HG03135 (cell line): ENCODE data around the gene G2E3.
"Not testable (repeated sequence)": the region's sequence is repeated elsewhere in the genome, so short reads cannot be mapped to it uniquely, and the experiment has no call there.

ENCODE experiments used
- ATAC-seq: cut with Tn5 transposase; IDR thresholded peaks from one replicate; pipeline ENCODE4 v1.9.1; 2021; ENCODE audit warnings: mild to moderate bottlenecking, moderate library complexity; ENCODE audit not compliant: unreplicated experiment

Gene G2E3

DNA sequence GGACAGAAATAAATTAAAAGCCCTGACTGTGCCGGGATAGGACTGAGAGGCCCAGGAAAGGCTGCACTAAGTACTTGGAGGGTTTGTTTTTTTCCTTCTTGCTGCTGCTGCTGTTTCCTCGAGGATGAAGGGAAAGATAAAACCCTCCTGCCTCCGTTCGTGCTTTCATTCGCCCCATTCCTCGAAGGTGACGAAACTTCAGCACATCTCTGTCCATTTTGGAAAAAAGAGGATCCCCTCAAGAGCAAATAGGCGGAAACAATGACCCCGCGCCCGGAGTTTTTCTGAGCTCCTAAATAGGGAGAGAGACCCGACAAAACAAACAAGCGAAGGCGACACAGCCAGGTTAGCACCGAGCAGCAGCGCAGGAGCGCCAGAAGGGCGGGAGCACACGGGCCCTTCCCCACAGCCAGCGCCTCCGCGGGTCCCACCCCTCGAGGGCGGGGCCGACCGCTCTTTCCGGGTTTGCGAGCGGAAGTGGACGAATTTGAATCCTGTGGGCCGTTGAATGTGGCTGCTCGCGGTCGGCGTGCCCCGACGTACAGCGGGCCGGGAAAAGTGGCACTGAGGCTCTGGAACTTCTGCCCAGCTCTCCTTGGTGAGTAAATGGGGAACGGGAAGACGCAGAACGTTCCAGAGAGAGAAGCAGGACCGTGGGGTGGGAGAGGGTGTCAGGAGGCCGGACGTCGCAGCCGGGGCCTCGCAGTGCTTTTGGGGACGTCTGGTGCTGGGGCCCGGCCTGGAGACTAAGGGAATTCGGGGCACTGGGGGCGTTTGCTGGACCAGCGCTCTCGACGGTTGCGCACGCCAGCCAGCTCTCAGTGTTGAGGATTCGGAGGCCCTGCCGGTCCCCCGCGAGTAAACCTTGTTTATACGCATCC lies at the start of gene G2E3:
TSS of gene G2E3 (plus strand) at position 484 of the 881 bp plus-strand sequence. CDS start 21,922 bp downstream, outside the sequence.
- peak; percentile 99 for ATAC-seq

- no peak for ATAC-seq
Observed at GRCh38 chr14:30517737-30518136, 41.2 kb upstream of the G2E3 start.

DNA sequence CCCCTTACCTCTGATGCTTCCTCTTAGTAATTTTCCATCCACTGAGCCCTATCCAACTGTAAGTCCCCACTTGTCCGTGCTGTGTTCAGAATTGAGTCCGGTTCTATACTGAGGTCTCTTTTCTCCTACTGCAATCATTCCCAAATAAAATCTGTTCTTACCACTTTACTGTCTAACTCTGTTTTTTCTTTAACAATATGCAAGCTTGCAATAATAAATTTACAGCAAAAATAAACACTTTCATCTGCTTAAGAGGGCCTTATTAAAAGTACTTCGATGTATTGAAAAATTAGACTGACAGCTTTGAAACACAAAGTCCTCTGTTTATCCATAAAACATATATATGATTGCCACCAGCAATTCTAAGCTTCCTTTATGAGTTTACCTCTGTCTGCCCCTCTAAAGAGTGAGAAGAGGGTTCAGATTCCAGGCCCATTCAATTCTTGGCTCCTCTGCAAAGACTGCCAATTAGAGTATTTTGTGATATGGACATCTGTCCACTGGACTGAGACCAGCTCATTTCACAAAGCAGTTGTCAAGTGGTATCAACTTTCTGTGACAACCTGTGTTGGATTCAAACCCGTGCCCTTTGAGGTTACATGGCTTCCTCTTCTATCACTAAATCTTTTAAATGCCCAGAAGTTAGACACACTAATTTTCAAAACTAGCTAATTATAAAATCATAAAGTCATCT lies 39.9 kb upstream of the G2E3 start:
- no peak for ATAC-seq

GRCh38 chr14:30519961-30520360 lies 39.0 kb upstream of the G2E3 start:
- ATAC-seq, result no peak

DNA sequence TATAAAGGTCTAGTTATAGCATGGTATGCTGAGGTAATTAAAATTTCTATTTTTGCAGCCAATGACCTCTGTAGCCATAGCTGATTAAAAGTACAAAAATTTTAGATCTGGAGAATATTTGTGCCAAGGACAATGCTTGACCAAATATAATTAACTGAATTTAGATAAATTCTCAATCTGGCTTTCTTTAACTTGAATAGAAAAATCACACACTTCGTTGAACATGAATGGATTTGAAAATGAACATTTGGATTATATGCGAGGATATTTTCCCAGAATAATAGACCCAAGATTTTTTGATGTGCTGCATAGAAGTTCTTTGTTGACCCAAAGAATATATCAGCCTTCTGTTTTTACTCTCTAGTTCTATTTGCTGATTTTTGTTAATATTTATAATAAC lies 38.4 kb upstream of the G2E3 start:
- no peak for ATAC-seq

DNA sequence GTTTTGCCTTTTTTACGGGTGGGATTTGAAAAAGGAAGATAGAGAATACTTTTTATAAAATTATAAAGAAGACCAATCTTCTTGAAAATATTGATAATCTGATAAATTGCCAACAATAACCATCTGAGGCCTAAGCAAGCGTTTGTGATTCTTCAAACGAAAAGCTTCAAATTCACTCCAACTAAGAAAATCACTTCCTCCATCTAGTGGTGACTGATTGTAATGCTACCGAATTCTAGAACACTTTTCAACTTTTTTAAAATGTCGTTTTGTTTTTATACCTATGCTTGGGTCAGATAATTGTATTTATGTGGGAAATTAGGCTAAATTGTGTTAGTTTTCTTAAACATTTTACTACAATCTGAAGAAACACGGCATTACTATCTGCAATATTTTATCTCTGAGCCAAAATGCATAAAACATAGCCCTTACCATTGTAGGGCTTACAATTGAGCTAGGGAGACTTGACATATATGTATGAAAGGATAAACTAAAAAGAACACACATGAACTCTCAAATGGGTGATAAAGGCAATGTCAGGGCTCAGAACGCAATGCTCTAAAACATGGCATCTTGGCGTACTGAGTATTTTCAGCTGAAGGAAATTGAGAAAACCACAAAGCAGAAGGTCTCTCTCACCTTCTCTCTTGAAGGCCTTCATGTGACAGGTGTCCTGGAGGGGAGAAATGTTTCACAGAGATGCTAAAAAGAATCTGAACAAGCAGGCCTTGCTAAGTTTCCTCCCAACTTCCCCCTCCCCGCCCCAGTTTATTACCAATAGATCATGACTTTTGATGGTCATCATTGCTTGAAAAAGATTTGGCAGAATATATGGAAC lies 36.8 kb upstream of the G2E3 start:
- ATAC-seq, result no peak

- no peak for ATAC-seq
Observed at GRCh38 chr14:30525833-30526232, 33.1 kb upstream of the G2E3 start.

- no peak for ATAC-seq
Observed at GRCh38 chr14:30527196-30527595, 31.8 kb upstream of the G2E3 start.

- ATAC-seq, result no peak
Observed at GRCh38 chr14:30528119-30528518, 30.8 kb upstream of the G2E3 start.

- no peak for ATAC-seq
Observed at GRCh38 chr14:30528778-30529642, 29.9 kb upstream of the G2E3 start.

DNA sequence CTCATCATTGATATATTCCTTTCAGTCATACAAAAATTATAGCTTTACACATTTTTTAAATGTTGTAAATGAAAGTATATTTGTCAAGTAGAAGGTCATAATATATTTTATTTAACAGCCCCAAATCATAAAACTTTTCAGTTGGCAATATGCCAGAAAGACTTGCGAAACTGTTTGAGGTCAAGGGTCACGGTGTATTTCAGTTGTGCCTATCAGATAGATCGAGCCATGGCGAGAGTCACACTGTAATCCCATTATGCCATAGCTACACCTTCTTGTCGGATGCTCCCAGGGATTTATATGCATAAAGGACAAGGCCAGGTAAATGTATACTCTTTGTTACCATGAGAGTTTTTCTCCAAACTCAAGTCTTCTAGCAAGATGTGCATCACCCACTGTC lies 26.7 kb upstream of the G2E3 start:
- ATAC-seq, result no peak

- ATAC-seq, result no peak
Observed at GRCh38 chr14:30533126-30533525, 25.8 kb upstream of the G2E3 start.

- ATAC-seq, result no peak
Observed at GRCh38 chr14:30541318-30541717, 17.6 kb upstream of the G2E3 start.

- not testable (repeated sequence) for ATAC-seq
Observed at GRCh38 chr14:30546735-30547134, 12.2 kb upstream of the G2E3 start.

DNA sequence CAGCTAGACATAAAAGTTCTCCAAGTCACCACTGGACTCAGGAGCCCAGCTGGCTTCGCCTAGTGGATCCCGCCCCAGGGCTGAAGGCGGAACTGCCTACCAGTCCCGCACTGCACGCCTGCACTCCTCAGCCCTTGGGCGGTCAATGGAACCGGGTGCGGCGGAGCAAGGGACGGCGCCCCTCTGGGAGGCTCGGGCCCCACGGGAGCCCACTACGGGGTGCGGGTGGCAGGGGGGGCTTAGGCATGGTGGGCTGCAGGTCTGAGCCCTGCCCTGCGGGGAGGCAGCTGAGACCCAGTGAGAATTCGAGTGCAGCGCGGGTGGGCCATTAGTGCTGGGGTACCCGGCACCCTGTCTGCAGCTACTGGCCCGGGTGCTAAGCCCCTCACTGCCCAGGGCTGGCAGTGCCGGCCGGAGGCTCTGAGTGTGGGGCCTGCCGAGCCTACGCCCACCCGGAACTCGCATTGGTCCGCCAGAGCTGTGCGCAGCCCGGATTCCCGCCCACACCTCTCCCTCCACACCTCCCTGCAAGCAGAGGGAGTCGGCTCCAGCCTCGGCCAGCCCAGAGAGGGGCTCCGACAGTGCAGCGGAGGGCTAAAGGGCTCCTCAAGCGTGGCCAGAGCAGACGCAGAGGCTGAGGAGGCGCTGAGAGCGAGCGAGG lies 11.4 kb upstream of the G2E3 start:
- no peak for ATAC-seq

DNA sequence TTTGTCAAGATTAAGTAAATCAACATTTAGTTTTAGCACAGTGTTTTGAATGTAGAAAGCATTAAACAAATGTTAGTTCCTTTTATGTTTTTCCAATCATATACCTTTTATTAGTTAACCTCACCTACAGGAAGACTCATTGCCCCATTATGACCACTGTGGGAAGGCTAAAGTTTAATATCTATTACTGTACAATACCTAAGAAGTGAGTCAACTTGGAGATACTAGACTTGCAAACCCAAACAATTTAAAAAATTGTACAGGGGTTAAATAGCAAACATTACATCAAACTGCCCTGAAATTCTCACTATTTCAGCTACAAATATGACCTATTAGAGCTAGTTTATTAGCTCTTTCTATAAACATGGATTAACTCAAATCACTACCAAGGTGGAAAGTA lies 8.6 kb upstream of the G2E3 start:
- no peak for ATAC-seq

- no peak for ATAC-seq
Observed at GRCh38 chr14:30551460-30551859, 7.5 kb upstream of the G2E3 start.

DNA sequence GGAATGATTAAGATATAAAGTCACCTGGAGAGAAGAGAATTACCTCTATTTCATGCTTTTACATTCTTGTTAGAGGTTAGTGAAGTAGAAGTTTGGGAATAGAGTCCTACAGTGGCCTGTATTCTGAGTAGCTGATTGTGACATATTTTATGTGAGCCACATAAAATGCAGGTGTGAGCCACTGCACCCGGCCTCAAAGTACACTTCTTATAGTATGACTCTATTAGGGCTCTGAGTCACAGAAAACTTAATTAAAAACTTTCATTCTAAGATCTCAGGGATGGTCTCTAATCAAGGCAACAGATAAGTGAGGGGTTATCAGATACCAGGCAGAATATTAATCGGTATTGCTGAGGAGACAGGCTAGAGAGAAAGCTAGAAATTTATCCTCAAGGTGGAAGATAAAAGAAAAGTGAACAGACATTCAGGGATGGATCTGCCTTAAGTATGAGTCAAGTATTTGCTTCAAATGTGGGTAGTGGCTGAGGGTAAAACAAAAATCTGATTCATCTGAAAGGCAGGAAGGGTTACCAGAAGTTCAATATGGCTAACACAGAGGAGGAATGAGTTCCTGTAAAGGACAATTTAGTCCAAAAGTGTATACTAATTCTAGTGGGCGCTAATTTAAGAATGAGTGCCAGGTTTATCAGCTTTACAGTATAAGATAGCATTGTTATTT lies 5.5 kb upstream of the G2E3 start:
- no peak for ATAC-seq

DNA sequence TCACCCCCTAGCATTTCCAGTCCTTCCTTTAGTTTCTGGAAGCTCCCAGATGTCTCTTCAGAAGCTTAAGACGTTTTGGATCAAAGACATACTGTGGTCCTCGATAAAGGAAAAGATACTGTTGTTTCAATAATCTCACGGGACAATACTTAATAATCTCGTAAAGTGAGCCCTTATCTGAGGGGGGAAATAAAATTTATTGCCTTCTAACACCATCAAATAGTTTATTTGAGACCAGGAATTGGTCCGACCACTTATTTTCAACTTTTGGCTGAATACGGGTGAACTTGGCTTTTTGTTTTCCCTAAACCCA lies 640 bp upstream of the G2E3 start:
- ATAC-seq, result no peak
